Neural progenitor cell (in vitro differentiated cells): ENCODE data around the gene TIMP2. TPM values are rescaled to one million over a fixed set of nuclear protein-coding genes. Genes with fewer than 3 reads are reported as not detected.

Experiments used
- DNase-seq: peaks from one replicate; pipeline ENCODE4 v3.0.0-alpha.2; 2016; ENCODE audit warnings: low spot score
- H2AFZ ChIP-seq: fragments of 200-600 bp; sonication (generic); replicated peaks from 2 replicates; pipeline ENCODE4 v1.6.1; 2016; ENCODE audit warnings: antibody characterized with exemption
- H3F3A ChIP-seq: fragments of 200-600 bp; sonication (generic); 2 replicates; pipeline ENCODE4 v1.6.1; 2016; ENCODE audit warnings: antibody characterized with exemption, low read depth
- H3K27ac ChIP-seq: fragments of 200-600 bp; sonication (generic); 2 replicates; pipeline ENCODE4 v1.5.1; 2016; ENCODE audit warnings: mild to moderate bottlenecking
- H3K27me3 ChIP-seq: fragments of 200-600 bp; sonication (generic); 2 replicates; pipeline ENCODE4 v1.6.1; 2016; ENCODE audit warnings: mild to moderate bottlenecking, moderate library complexity
- H3K36me3 ChIP-seq: fragments of 200-600 bp; sonication (generic); 2 replicates; pipeline ENCODE4 v1.5.1; 2016
- H3K4me1 ChIP-seq: fragments of 200-600 bp; sonication (generic); 2 replicates; pipeline ENCODE4 v1.6.1; 2016; ENCODE audit warnings: mixed run types
- H3K4me2 ChIP-seq: fragments of 200-600 bp; sonication (generic); 2 replicates; pipeline ENCODE4 v1.6.1; 2016
- H3K4me3 ChIP-seq: fragments of 200-600 bp; sonication (generic); 2 replicates; pipeline ENCODE4 v1.5.1; 2016
- H3K79me2 ChIP-seq: fragments of 200-600 bp; sonication (generic); 2 replicates; pipeline ENCODE4 v1.6.1; 2016; ENCODE audit warnings: low read depth
- H3K9ac ChIP-seq: fragments of 200-600 bp; sonication (generic); 2 replicates; pipeline ENCODE4 v1.6.1; 2016
- H3K9me3 ChIP-seq: fragments of 200-600 bp; sonication (generic); 2 replicates; pipeline ENCODE4 v1.5.1; 2016; ENCODE audit warnings: low read depth
- H4K20me1 ChIP-seq: fragments of 200-600 bp; sonication (generic); 2 replicates; pipeline ENCODE4 v1.6.1; 2016; ENCODE audit warnings: low read depth
- H3K27ac Mint-ChIP-seq: 3 replicates; pipeline ENCODE4 v1.8.0; 2021; ENCODE audit warnings: mixed read lengths
- H3K27me3 Mint-ChIP-seq: 2 replicates; pipeline ENCODE4 v1.8.0; 2022; ENCODE audit warnings: low read depth, mild to moderate bottlenecking, inconsistent platforms, moderate library complexity, mixed read lengths; ENCODE audit not compliant: insufficient read depth
- H3K36me3 Mint-ChIP-seq: 3 replicates; pipeline ENCODE4 v1.8.0; 2021; ENCODE audit warnings: mixed read lengths
- H3K4me1 Mint-ChIP-seq: 3 replicates; pipeline ENCODE4 v1.8.0; 2021; ENCODE audit warnings: mixed read lengths
- H3K4me3 Mint-ChIP-seq: 3 replicates; pipeline ENCODE4 v1.8.0; 2021; ENCODE audit warnings: mild to moderate bottlenecking, moderate library complexity, mixed read lengths
- H3K9me3 Mint-ChIP-seq: 3 replicates; pipeline ENCODE4 v1.8.0; 2020; ENCODE audit warnings: mixed read lengths
- CTCF ChIP-seq: fragments of 200-600 bp; sonication (generic); IDR thresholded peaks from 2 replicates; pipeline ENCODE4 v1.5.1; 2017; ENCODE audit warnings: antibody characterized with exemption, mild to moderate bottlenecking
- EZH2 ChIP-seq: fragments of 200-600 bp; sonication (generic); IDR thresholded peaks from 2 replicates; pipeline ENCODE4 v1.6.1; 2017; ENCODE audit warnings: antibody characterized with exemption, mild to moderate bottlenecking, moderate library complexity
- EZH2phosphoT487 ChIP-seq: fragments of 200-600 bp; sonication (generic); IDR thresholded peaks from 2 replicates; pipeline ENCODE4 v1.6.1; 2017; ENCODE audit warnings: antibody characterized with exemption
- total RNA-seq: library from RNA; depleted of rRNA; stranded (reverse); fragments of >200 nt; gene quantifications from 2 replicates; pipeline ENCODE4 v1.2.3, GENCODE V29; 2015; ENCODE audit warnings: low replicate concordance

Gene TIMP2
- total RNA-seq, 1 donor from 2014 or later: 19.8 TPM

- H3K27ac Mint-ChIP-seq: no peak overlapping the region
- H3K27me3 ChIP-seq: no peaks in the 10 kb centered on the region
- H2AFZ ChIP-seq: peak overlapping the region; percentile 58
- no peaks in the 10 kb centered on the region for H3K9me3 ChIP-seq
- H3K27ac ChIP-seq: no peak overlapping the region
- peaks cover 12% of the 10 kb centered on the region for H3F3A ChIP-seq
- H3K9ac ChIP-seq: no peak overlapping the region
- H4K20me1 ChIP-seq: peaks cover 17% of the 10 kb centered on the region
- H3K4me3 Mint-ChIP-seq: peak overlapping the region; percentile 91
- peaks cover 21% of the 10 kb centered on the region for H3K4me1 Mint-ChIP-seq
- TF ChIP-seq EZH2 (no peak), EZH2phosphoT487 (no peak), CTCF (peak; percentile 70)
- peaks cover 2% of the 10 kb centered on the region for H3K27me3 Mint-ChIP-seq
- no peak overlapping the region for H3K4me2 ChIP-seq
- H3K36me3 Mint-ChIP-seq: no peaks in the 10 kb centered on the region
- H3K4me3 ChIP-seq: no peak overlapping the region
- no peaks in the 10 kb centered on the region for H3K36me3 ChIP-seq
- DNase-seq: peak; percentile 74
- H3K9me3 Mint-ChIP-seq: no peaks in the 10 kb centered on the region
- peaks cover 8% of the 10 kb centered on the region for H3K4me1 ChIP-seq
- peaks cover 24% of the 10 kb centered on the region for H3K79me2 ChIP-seq
Observed at GRCh38 chr17:78842881-78843565, 82.2 kb downstream of the TIMP2 start.

GRCh38 chr17:78840780-78841611, 84.2 kb downstream of the TIMP2 start, which contains the start of gene USP36:
USP36 (minus strand) TSS chr17:78840814; CDS start chr17:78836363, 4,451 bp downstream.
- Mint-ChIP-seq H3K4me1 (peaks cover 26% of the 10 kb centered on the region), H3K9me3 (no peaks in the 10 kb centered on the region), H3K27me3 (peaks cover 2% of the 10 kb centered on the region), H3K4me3 (peak within 1 kb of the TSS; percentile 93), H3K27ac (peak within 1 kb of the TSS; percentile 78), H3K36me3 (peaks cover 11% of the 10 kb centered on the region)
- no peaks in the 10 kb centered on the region for H3K9me3 ChIP-seq
- no peaks in the 10 kb centered on the region for H3K27me3 ChIP-seq
- H3K27ac ChIP-seq: peak within 1 kb of the TSS; percentile 89
- H3K4me3 ChIP-seq: peak within 1 kb of the TSS; percentile 77
- peaks cover 17% of the 10 kb centered on the region for H4K20me1 ChIP-seq
- H3K36me3 ChIP-seq: no peaks in the 10 kb centered on the region
- peaks cover 8% of the 10 kb centered on the region for H3K4me1 ChIP-seq
- H3K9ac ChIP-seq: peak within 1 kb of the TSS; percentile 87
- DNase-seq: peak; percentile 100
- peaks cover 12% of the 10 kb centered on the region for H3F3A ChIP-seq
- TF ChIP-seq EZH2phosphoT487 (no peak), EZH2 (no peak), CTCF (no peak)
- H2AFZ ChIP-seq: peak within 1 kb of the TSS; percentile 93
- H3K79me2 ChIP-seq: peaks cover 34% of the 10 kb centered on the region
- H3K4me2 ChIP-seq: peak within 1 kb of the TSS; percentile 93

- peak overlapping the region; percentile 93 for H3K4me2 ChIP-seq
- Mint-ChIP-seq H3K9me3 (no peaks in the 10 kb centered on the region), H3K4me1 (peaks cover 26% of the 10 kb centered on the region), H3K36me3 (peaks cover 16% of the 10 kb centered on the region), H3K27me3 (peaks cover 2% of the 10 kb centered on the region), H3K27ac (no peak overlapping the region), H3K4me3 (peak overlapping the region; percentile 91)
- H3K4me1 ChIP-seq: peaks cover 8% of the 10 kb centered on the region
- no peak for TF ChIP-seq CTCF
- H3K9ac ChIP-seq: peak overlapping the region; percentile 87
- H3K4me3 ChIP-seq: peak overlapping the region; percentile 77
- H3K79me2 ChIP-seq: peaks cover 34% of the 10 kb centered on the region
- no peaks in the 10 kb centered on the region for H3K9me3 ChIP-seq
- H4K20me1 ChIP-seq: peaks cover 17% of the 10 kb centered on the region
- H3K36me3 ChIP-seq: no peaks in the 10 kb centered on the region
- no peaks in the 10 kb centered on the region for H3K27me3 ChIP-seq
- peak overlapping the region; percentile 89 for H3K27ac ChIP-seq
- no peak for DNase-seq
- H3F3A ChIP-seq: peaks cover 12% of the 10 kb centered on the region
- H2AFZ ChIP-seq: no peak overlapping the region
Observed at GRCh38 chr17:78840530-78840779, 84.7 kb downstream of the TIMP2 start.
